Omental fat pad (tissue), 4 donors: ENCODE data around the gene ADISSP. TPM values are rescaled to one million over a fixed set of nuclear protein-coding genes. Genes with fewer than 3 reads are reported as not detected.

Experiments used
- ATAC-seq: fragments of 150-250 bp; one replicate; pipeline ENCODE4 v1.9.1; 2016; ENCODE audit warnings: mild to moderate bottlenecking, moderate library complexity; ENCODE audit not compliant: low FRiP score
- DNase-seq: peaks from one replicate; pipeline ENCODE4 v3.0.0-alpha.2; 2019; ENCODE audit warnings: low spot score
- CTCF ChIP-seq, 3 donors: fragments of 450-650 bp; IDR thresholded peaks; one replicate each; pipeline ENCODE4 v1.5.1; 2016 to 2017; ENCODE audit warnings: antibody characterized with exemption in 3 of 3, mild to moderate bottlenecking in 3 of 3, moderate library complexity in 2 of 3
- total RNA-seq, 4 donors: library from RNA; depleted of rRNA; stranded (reverse); fragments of >200 nt; gene quantifications; one replicate each; pipeline ENCODE4 v1.1.0, GENCODE V29; 2016

ADISSP gene
- total RNA-seq, 4 donors from 2014 or later, result 19.7 to 32.3 (median 30.3) TPM

GRCh38 chr20:3766422-3767109 is 987 bp downstream of the ADISSP start:
- ATAC-seq (no peak), DNase-seq (no peak)
- no peak for TF ChIP-seq CTCF (IDR thresholded peaks at IDR 0.05)

DNA sequence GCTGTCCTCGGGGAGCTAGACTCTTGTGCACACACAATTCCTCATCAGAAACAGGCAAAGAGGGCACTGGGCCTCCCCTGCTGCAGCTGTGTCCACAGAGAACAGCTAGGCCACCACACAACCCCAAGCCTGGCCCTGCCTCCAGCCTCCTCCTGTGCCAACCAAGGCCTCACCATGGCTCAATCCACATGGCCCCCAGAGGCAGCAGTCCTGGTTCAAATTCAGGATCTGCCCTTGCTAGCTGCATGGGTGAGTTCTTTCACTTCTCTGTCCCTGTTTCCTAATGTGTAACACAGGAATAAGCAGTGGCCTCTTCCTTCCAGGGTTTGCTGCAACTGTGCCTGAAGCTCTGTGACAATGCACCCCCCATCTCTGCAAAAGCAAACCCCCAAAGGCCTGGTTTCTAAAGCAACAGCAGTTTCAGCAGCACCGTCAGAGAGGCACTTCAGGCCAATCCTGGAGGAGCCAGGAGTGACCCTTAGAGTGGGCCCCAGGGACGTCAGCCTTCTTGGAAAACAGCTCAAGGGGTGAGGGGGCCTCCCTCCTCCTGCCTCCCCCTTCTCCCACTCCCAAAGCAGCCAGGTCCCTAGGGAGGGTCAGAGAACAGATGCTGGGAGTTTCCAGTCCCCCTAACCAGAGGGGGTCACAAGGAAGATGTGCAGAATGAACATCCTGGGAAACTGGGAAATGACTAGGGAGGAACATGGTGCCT is 2.2 kb downstream of the ADISSP start:
- TF ChIP-seq CTCF (IDR thresholded peaks at IDR 0.05), result no peak
- no peak for DNase-seq
- ATAC-seq, result no peak

- DNase-seq (no peak), ATAC-seq (no peak)
- no peak for TF ChIP-seq CTCF (IDR thresholded peaks at IDR 0.05)
These were observed 2.9 kb downstream of the ADISSP start for GRCh38 chr20:3764659-3765058.

- DNase-seq, result no peak
- no peak for TF ChIP-seq CTCF (IDR thresholded peaks at IDR 0.05)
- no peak for ATAC-seq
These were observed 3.6 kb downstream of the ADISSP start for GRCh38 chr20:3763671-3764601.

GRCh38 chr20:3760655-3761348 is 6.8 kb downstream of the ADISSP start:
- DNase-seq, result no peak

More at GRCh38 chr20:3760655-3761348, 6.8 kb downstream of the ADISSP start:
- TF ChIP-seq CTCF (IDR thresholded peaks at IDR 0.05), result no peak
- no peak for ATAC-seq
